Measurements from ENCODE around the gene MIDN. TPM values are rescaled to one million over a fixed set of nuclear protein-coding genes. Genes with fewer than 3 reads are reported as not detected.

MIDN gene
- total RNA-seq, 6 donors from 2014 or later, result 33.5 to 176 (median 75.9) TPM

DNA sequence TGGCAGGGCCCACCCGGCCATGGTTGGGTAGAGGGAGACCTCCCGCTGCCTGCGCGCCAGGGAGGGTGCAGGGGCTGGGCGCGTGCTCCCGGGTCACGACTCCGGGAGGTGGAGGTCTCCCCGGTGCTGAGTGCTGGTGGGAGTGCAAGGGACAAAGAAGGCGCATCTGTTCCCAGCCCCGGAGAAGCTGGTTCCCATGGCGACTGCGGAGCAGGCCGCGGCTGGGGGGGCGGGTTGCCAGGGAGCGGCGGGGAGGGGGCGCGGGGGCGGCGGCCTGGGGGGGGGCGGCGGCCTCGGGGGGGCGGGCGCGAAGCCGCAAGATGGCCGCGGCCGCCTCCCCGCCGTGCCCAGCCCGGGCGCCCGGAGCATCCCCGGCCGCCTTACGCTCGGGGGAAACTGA, 11.8 kb upstream of the MIDN start:
- WGBS, 2 donors, result 25% methylated on average over 35 of the region's 42 CpGs; no CpG with 5 or more reads in 1 of the 2 donors
- Histone ChIP-seq H3K9me3 (no peaks in the 10 kb centered on the region), H3K27ac (no peak overlapping the region), H3K27me3 (peaks cover 0 to 9% (median 3%) of the 10 kb centered on the region in 4 donors), H3K36me3 (no peaks in the 10 kb centered on the region), H3K4me1 (peaks cover 47 to 68% (median 51%) of the 10 kb centered on the region in 4 donors), H3K4me3 (peak overlapping the region in 3 of 4 donors; percentile 51 to 53 (median 53))
- ATAC-seq (ENCODE audit: low FRiP score in 2 of 2) (no peak), DNase-seq (no peak)
- TF ChIP-seq POLR2AphosphoS5 (IDR thresholded peaks at IDR 0.05) (no peak), EP300 (IDR thresholded peaks at IDR 0.05) (no peak), CTCF (IDR thresholded peaks at IDR 0.05) (no peak), POLR2A (IDR thresholded peaks at IDR 0.05) (no peak)

DNA sequence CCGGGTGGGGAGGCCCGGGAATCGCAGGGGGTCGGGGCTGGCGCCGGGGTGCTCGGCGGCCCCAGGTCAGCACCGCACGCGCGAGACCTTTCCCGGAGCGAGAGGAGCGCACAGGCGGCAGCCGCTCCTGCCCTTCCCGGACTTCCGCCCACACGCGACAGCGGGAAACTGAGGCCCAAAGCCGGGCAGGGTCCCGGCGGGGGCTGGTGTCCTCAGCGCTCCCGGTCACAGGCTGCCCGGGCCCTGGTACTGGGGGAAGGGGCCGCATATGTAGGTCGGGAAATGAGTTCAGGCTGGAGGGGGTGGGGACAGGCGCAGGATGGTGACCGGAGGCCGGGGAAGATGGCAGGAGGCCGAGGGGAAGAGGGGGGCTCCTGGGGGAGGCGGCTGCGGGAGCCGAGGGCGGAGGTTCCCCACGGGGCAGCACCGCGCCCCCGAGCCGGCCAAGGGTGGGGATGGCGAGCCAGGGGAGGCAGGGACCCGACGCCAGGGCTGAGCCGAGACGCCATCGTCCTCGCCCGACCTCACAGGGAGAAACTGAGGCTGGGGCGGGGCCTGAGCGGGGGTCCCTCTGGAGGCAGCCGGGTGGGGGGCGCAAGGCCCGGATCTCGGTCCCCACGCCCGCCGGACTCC, 11.2 kb upstream of the MIDN start:
- Histone ChIP-seq H3K36me3 (no peaks in the 10 kb centered on the region), H3K4me1 (peaks cover 47 to 67% (median 52%) of the 10 kb centered on the region in 4 donors), H3K9me3 (no peaks in the 10 kb centered on the region), H3K27me3 (peaks cover 0 to 9% (median 3%) of the 10 kb centered on the region in 4 donors), H3K27ac (peak overlapping the region in 1 of 4 donors; percentile 72), H3K4me3 (peak overlapping the region; percentile 25 to 53 (median 52))
- 2% methylated on average over 20 of the region's 60 CpGs; no CpG with 5 or more reads in 1 of the 2 donors for WGBS, 2 donors
- DNase-seq (peak in 1 of 2 donors; percentile 87), ATAC-seq (ENCODE audit: low FRiP score in 2 of 2) (no peak)
- TF ChIP-seq POLR2AphosphoS5 (IDR thresholded peaks at IDR 0.05) (no peak), POLR2A (IDR thresholded peaks at IDR 0.05) (no peak), CTCF (IDR thresholded peaks at IDR 0.05) (no peak), EP300 (IDR thresholded peaks at IDR 0.05) (no peak)

DNA sequence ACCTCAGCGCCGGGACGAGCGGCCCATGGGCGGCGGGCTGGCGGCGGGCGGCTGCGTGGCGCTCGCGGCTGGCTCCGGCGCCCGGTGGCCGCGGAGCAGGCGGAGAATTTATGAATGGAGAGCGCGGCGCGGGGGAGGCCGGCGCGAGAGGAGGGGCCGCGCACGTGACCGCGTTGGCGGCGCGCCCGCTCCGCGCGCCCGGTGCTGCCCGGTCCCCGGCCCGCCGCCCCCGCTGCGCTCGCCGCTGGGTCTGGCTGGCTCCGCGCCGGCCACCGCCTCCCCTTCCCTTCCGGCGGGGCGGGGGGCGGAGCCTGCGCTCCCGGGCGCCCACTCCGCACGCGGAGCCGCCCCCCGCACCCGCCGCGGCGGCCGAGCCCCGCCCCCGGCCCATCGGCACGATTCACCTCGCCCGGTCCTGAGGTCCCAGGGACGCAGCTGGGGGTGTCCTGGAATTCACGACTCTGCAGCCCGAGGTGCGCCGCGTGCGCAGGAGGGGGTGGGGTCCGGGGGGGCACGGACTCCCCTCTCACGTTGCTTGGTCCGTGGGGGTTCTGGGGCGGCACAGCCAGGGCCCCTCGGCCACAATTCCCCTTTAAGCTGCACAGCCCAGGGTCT, 10.5 kb upstream of the MIDN start, which contains the start of gene CBARP:
CBARP (minus strand) TSS at position 252 of the 615 bp plus-strand sequence. CDS start 1,905 bp downstream, outside the sequence.
- DNase-seq, result peak in 1 of 2 donors; percentile 90

More for the DNA sequence above, 10.5 kb upstream of the MIDN start, which contains the start of gene CBARP:
- no peaks in the 10 kb centered on the region for H3K36me3 ChIP-seq
- ATAC-seq (ENCODE audit: low FRiP score in 2 of 2), result peak in 1 of 2 donors; percentile 0
- H3K4me1 ChIP-seq, result peaks cover 47 to 67% (median 52%) of the 10 kb centered on the region in 4 donors
- H3K27ac ChIP-seq, result peak within 1 kb of the TSS in 2 of 4 donors; percentile 4 to 72
- TF ChIP-seq POLR2A (IDR thresholded peaks at IDR 0.05) (no peak), CTCF (IDR thresholded peaks at IDR 0.05) (peak in 1 of 6 experiments; percentile 7), POLR2AphosphoS5 (IDR thresholded peaks at IDR 0.05) (no peak)
- peaks cover 0 to 9% (median 3%) of the 10 kb centered on the region in 4 donors for H3K27me3 ChIP-seq
- 1% methylated on average over 36 of the region's 87 CpGs; no CpG with 5 or more reads in 1 of the 2 donors for WGBS, 2 donors
- no peaks in the 10 kb centered on the region for H3K9me3 ChIP-seq
- H3K4me3 ChIP-seq, result peak within 1 kb of the TSS; percentile 25 to 53 (median 52)

Data from upper lobe of left lung (tissue), 6 donors.